Measurements from ENCODE around the gene STRIP1.
"Not testable (repeated sequence)": the region's sequence is repeated elsewhere in the genome, so short reads cannot be mapped to it uniquely, and the experiment has no call there.

The STRIP1 gene

GRCh38 chr1:110070282-110070669, 35.9 kb downstream of the STRIP1 start:
- no peak for DNase-seq

- no peak for DNase-seq
Observed at GRCh38 chr1:110070671-110071242, 36.3 kb downstream of the STRIP1 start, which contains the start of gene ALX3. Gene ALX3, minus strand, starts transcription at chr1:110070672. Its CDS starts 60 bp downstream, at chr1:110070612.

- no peak for DNase-seq
Observed at GRCh38 chr1:110074166-110074565, 39.7 kb downstream of the STRIP1 start.

GRCh38 chr1:110076789-110077500, 42.5 kb downstream of the STRIP1 start:
- DNase-seq, result no peak

- not testable (repeated sequence) for DNase-seq
Observed at GRCh38 chr1:110079995-110080394, 45.6 kb downstream of the STRIP1 start.

GRCh38 chr1:110081061-110081460, 46.6 kb downstream of the STRIP1 start:
- no peak for DNase-seq

- DNase-seq, result no peak
Observed at GRCh38 chr1:110082477-110082876, 48.1 kb downstream of the STRIP1 start.

- no peak for DNase-seq
Observed at GRCh38 chr1:110083061-110083865, 48.8 kb downstream of the STRIP1 start.

- DNase-seq, result no peak
Observed at GRCh38 chr1:110083866-110084226, 49.4 kb downstream of the STRIP1 start.

GRCh38 chr1:110084227-110085078, 50.0 kb downstream of the STRIP1 start:
- peak; percentile 11 for DNase-seq

GRCh38 chr1:110085671-110086070, 51.2 kb downstream of the STRIP1 start:
- no peak for DNase-seq

GRCh38 chr1:110086961-110087360, 52.5 kb downstream of the STRIP1 start:
- DNase-seq, result no peak

- DNase-seq, result peak; percentile 75
Observed at GRCh38 chr1:110087812-110088738, 53.7 kb downstream of the STRIP1 start.

- DNase-seq, result no peak
Observed at GRCh38 chr1:110088739-110089316, 54.4 kb downstream of the STRIP1 start.

- no peak for DNase-seq
Observed at GRCh38 chr1:110089561-110090275, 55.3 kb downstream of the STRIP1 start.

- DNase-seq, result peak; percentile 52
Observed at GRCh38 chr1:110091381-110091780, 57.0 kb downstream of the STRIP1 start.

GRCh38 chr1:110091791-110092190, 57.4 kb downstream of the STRIP1 start:
- no peak for DNase-seq

GRCh38 chr1:110092991-110093390, 58.6 kb downstream of the STRIP1 start:
- no peak for DNase-seq

GRCh38 chr1:110094931-110095654, 60.7 kb downstream of the STRIP1 start:
- no peak for DNase-seq

Data from hematopoietic multipotent progenitor cell treated with erythropoietin and hydrocortisone succinate and interleukin-3 and kit ligand, for 8 days (in vitro differentiated cells).